Muscle of back (tissue), 11 donors: ENCODE data around the gene CTSA. TPM values are rescaled to one million over a fixed set of nuclear protein-coding genes. Genes with fewer than 3 reads are reported as not detected.

Experiments
- DNase-seq, 3 donors: peaks; one replicate each; pipeline versions ENCODE4 v3.0.0 to v3.0.0-alpha.2; 2013
- polyA plus RNA-seq, 10 donors: library from polyadenylated mRNA; unstranded; fragments of 120-200 nt; gene quantifications; one replicate each; pipeline ENCODE4 v1.2.1, GENCODE V29; 2013; ENCODE audit not compliant: insufficient read length in 10 of 10

CTSA gene
- polyA plus RNA-seq, 10 donors: 53.0 to 77.9 (median 64.4) TPM

DNA sequence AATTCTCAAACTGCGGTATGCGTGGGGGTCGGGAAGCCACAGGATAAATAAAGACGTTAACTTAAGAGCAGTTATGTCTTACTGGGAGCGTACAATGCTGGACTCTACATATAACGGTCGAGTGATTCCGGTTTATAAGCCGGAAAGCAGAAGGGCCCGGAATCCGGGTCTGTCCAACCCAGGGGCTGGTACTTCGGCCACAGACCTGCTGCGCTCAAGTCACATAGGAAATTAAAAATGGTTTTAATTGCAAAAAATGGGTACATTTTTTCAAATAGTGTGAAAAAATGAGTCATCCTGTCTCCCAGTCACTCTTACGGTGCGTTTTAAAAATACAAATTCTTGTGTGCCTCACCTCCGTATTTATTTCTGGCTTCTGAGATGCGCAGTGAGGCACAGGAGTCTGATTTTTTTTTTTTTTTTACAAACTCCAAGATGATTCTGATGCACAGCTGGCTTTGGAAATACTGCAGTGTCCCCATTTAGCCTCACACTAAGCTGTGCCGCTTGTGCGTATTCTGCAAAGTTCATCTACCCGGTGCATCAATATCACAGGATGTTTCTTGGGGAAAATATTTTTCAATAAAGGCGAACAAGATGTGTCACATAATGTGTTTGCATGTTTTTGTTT is 44.4 kb downstream of the CTSA start:
- DNase-seq: no peak

DNA sequence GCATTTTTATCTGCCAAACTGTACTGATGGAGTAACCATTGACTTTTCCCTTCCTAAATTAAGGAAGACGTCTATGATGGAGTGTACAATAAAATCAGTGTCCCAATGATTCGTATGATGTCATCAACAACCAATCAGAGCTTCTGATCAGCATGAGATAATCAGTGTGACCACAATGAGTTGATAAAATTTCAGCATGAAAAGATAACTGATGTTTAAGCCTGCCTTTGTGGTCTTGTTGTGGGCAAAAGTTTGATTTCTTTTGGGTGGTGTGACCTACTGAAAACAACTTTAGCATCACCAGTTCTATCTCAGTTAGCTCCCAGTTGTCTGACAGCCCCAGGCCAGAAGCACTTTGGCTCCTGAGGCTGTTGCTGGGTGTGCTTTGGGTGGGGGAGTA is 46.6 kb downstream of the CTSA start:
- DNase-seq: no peak

DNA sequence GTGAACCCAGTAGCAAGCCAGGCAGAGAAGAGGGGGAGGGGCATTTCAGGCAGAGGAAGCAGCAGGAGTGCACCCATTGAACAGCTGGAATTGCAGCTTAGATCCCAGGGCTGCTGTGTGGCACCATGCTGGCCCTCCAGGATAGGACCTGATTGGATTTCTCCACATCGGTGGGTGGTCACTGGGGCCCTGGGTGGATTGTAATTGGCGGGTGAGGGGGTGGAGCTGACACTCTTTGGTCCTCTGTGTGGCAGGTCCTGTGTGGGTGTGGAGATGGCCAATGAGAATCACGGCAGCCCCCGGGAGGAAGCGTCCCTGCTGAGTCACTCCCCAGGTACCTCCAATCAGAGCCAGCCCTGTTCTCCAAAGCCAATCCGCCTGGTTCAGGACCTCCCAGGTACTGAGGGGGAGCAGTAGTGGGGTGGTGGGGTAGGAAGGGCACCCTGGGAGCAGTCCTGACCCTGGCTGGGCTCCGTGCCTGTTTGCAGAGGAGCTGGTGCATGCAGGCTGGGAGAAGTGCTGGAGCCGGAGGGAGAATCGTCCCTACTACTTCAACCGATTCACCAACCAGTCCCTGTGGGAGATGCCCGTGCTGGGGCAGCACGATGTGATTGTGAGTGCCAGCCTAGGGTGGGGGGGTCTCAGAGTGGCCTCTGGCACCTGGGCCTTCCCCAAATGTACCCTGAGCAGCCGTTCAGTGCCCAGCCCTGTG is 47.7 kb downstream of the CTSA start:
- DNase-seq: no peak

DNA sequence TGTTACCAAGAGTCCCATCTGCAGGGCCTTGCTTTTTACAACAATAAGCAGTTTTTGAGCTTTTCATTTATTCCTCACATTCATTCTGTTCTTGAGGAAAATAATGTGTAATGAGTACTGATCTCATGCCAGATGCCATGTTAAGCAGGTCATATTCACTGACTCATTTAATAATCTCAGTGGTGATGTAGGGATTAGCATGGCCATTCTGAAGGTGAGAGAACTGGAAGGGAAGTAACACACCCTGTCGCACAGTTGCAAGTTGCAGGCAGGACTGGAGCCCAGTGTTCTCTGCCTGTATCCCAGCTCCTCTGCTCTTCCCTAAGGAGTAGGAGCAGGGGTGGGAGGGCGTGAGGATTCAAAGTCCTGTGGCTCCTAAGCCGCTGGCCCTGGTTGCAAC is 48.9 kb downstream of the CTSA start:
- DNase-seq: no peak

DNA sequence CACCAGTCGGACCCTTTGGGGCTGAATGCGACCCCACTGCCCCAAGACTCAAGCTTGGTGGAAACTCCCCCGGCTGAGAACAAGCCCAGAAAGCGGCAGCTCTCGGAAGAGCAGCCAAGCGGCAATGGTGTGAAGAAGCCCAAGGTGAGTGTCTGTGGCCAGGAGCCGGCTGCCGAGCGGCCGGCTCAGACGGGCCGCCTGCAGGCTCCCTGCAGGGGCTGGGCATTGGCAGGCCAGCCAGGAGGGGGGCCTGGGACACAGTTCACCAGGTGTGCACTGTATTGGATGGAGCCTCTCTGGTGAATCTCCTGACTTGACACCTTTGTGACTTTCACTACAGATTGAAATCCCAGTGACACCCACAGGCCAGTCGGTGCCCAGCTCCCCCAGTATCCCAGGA is 49.3 kb downstream of the CTSA start:
- DNase-seq: no peak

DNA sequence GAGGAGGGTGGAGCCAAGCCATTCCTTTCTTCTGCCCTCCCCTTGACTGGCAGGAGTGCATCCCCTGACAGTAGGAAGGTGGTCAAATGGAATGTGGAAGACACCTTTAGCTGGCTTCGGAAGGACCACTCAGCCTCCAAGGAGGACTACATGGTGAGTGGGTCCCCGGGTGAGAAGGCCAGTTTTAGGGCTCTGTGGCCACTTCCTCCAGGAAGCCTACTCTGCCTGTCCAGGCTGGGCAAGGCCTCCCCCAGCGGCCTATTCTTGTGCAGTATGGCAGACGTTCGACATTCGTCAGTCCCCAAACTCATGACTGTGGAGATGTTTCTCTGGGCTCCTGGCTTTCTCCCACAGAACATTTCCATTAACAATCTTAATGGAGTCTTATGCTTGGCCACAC is 52.5 kb downstream of the CTSA start:
- DNase-seq: no peak

DNA sequence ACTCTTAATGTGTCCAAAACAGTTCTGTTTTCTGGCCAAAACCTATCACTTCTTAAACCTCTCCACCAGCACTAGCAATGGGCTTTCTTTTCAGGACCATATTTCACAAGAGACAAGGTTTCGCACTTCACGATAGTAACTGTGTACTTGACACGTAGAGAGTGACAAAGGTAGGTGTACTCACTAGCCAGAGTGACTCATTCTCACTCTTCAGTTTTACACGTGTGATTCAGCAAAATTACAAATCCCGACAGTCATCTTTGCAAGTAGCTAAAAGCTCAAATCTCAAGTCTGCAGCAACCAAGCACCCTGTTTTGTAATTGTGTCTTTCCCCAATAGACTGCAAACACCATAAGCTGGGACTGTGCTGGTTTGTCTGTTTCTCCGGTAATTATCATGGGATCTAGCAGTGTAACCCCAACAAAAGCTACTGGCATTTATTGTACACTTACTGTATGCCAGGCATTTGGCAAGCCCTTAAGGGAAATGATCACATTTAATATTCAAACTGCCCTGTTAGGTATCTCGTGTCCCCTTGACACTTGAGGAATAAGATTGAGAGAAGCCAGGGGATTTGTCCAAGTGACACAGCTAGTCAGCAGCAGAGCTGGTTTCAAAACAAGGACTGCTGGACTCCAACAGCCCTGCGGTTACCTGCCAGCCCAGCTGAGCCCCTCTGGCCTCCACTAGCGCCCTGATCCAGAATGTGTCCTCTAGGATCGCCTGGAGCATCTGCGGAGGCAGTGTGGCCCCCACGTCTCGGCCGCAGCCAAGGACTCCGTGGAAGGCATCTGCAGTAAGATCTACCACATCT is 53.2 kb downstream of the CTSA start:
- DNase-seq: no peak

DNA sequence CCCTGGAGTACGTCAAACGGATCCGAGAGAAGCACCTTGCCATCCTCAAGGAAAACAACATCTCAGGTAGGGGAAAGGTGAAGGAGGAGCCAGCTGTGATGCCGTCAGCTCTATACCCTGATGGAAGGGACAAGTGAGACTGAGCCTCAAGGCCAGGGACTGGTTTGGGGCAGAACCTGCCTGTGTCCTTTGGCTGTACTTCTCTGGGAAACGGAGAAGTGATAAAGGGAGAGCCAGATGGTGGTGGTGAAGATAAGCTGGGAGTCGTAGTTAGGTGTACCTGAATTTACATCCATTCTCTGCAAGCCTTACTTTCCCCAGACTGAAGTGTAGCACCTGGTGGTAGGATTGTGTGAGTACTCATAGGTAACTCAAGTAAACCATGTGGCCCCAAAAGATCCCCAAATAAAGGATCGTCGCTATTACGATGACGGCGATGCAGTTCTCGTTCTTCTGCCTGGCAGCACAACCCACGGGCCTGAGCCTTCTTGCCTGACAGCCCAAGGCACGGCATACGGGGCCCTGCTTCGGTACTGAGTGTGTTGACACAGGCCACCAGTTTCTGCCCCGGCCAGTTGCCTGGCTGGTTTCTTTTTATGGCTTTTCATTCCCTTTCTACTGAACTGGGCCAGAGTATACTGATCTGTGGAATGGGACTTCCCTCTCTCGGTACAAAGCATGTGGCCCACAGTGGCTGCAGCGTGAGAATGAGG is 54.0 kb downstream of the CTSA start:
- no peak for DNase-seq

DNA sequence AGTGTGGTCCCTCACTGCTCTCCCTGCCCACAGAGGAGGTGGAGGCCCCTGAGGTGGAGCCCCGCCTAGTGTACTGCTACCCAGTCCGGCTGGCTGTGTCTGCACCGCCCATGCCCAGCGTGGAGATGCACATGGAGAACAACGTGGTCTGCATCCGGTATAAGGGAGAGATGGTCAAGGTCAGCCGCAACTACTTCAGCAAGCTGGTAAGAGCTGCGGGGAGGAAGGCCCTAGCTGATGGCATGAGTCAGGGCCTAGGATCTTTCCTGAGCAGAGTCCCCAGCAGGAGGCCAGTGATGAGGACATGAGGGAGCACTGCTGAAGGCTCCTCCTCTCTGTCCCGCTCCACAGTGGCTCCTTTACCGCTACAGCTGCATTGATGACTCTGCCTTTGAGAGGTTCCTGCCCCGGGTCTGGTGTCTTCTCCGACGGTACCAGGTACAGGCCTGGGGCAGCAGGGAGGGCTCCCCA is 54.6 kb downstream of the CTSA start:
- DNase-seq: no peak

DNA sequence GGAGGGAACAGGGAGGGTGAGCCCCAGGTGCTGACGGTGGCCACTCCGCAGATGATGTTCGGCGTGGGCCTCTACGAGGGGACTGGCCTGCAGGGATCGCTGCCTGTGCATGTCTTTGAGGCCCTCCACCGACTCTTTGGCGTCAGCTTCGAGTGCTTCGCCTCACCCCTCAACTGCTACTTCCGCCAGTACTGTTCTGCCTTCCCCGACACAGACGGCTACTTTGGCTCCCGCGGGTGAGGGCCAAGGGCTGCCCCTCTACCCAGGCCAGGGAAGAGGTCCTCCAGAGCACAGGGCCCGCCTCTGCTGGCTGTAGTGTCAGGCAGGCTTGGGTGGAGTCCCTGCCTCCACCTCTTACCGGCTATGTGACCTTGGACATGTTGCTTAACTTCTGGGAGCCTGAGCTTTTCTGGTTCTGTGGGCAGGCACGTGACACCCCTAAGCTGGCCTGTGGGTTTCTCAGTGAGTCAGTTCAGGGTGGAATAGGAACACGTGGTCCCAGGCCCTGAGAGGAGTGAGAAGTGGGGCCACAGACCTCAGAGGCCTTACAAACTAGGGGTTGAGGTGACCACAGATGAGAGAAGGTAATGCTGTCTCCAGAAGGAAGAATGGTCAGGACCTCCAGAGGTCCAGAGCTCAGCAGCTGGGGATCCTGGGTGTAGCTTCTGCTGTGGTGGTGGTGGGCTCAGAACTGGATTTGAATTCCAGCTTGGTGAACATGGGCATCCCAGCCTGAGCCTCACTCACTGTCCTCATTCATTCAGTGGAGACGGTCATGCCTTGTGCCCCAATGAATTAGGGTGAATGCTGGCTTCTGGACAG is 55.2 kb downstream of the CTSA start:
- DNase-seq: peak in 1 of 3 donors; percentile 48

DNA sequence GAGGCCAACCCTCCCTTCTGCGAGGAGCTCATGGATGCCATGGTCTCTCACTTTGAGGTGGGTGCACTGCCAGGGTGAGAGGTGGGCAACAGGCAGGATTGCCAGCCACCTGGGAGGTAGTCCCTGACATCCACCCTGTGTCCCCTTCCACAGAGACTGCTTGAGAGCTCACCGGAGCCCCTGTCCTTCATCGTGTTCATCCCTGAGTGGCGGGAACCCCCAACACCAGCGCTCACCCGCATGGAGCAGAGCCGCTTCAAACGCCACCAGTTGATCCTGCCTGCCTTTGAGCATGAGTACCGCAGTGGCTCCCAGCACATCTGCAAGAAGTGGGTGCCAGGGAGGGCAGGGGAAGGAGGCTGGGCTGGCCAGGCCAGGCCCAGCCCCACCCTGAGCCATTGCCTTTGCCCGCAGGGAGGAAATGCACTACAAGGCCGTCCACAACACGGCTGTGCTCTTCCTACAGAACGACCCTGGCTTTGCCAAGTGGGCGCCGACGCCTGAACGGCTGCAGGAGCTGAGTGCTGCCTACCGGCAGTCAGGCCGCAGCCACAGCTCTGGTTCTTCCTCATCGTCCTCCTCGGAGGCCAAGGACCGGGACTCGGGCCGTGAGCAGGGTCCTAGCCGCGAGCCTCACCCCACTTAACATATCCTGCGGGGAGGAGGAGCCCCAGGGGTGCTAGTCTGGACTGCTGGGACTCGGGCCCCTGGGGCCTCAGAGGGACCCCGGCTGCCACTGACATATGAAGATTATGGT is 56.2 kb downstream of the CTSA start:
- DNase-seq: no peak

DNA sequence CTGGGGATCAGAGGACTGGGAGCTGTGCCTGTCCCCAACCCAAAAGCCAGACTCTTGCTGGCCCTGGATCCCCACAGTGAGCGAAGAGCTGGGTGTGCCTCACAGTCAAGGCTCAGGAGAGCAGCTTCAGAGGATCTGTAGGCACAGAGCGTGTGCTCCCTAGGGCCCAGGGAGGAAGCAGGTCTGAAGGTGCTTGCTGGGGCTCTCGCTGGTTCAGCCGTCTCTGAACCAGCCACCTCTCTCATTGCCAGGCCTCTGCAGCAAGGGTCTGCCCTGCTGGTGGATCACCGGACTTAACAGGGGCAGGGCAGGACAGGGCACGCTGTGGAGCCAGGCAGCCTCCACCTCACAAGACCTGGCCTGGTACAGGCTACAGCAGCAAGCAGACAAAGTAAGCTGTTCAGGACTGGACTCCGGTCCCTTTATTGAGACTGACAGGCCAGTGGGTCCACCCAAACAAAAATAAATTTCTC is 57.2 kb downstream of the CTSA start:
- DNase-seq: no peak

Other genes starting within 250 kb of the CTSA start
- not detected for gene WFDC11, start 221.1 kb upstream of the CTSA start, polyA plus RNA-seq
- gene WFDC13, start 189.3 kb upstream of the CTSA start, polyA plus RNA-seq: not detected
- gene WFDC10B, start 186.3 kb upstream of the CTSA start, polyA plus RNA-seq: not detected
- not detected for gene SPINT4, start 169.0 kb upstream of the CTSA start, polyA plus RNA-seq
- 1 to 10 TPM in 3 of 10 donors, under 1 TPM in 5, not detected in 2; 0.32 to 2.0 (median 0.76) TPM for gene WFDC3, start 99.5 kb upstream of the CTSA start, polyA plus RNA-seq
- 10 to 100 TPM; 33.4 to 61.4 (median 49.6) TPM for gene DNTTIP1, start 99.4 kb upstream of the CTSA start, polyA plus RNA-seq
- gene UBE2C, start 78.7 kb upstream of the CTSA start, polyA plus RNA-seq: 10 to 100 TPM; 22.4 to 53.7 (median 32.7) TPM
- gene TNNC2, start 64.0 kb upstream of the CTSA start, polyA plus RNA-seq: 1,000 to 10,000 TPM; 3,292 to 7,026 (median 6,344) TPM
- 10 to 100 TPM; 17.9 to 25.7 (median 19.4) TPM for gene SNX21, start 57.5 kb upstream of the CTSA start, polyA plus RNA-seq
- 10 to 100 TPM; 16.0 to 21.7 (median 19.5) TPM for gene ACOT8, start 33.9 kb upstream of the CTSA start, polyA plus RNA-seq
- gene ZSWIM3, start 33.7 kb upstream of the CTSA start, polyA plus RNA-seq: 1 to 10 TPM; 3.3 to 3.9 (median 3.7) TPM
- gene ZSWIM1, start 10.1 kb upstream of the CTSA start, polyA plus RNA-seq: 10 to 100 TPM in 3 of 10 donors, 1 to 10 TPM in 7; 7.3 to 11.7 (median 9.0) TPM
- gene SPATA25, start 3.7 kb upstream of the CTSA start, polyA plus RNA-seq: 1 to 10 TPM; 3.0 to 7.7 (median 4.5) TPM
- 10 to 100 TPM in 7 of 10 donors, 1 to 10 TPM in 3; 8.4 to 15.4 (median 13.0) TPM for gene NEURL2, start 127 bp upstream of the CTSA start, polyA plus RNA-seq
- gene PLTP, start 20.8 kb downstream of the CTSA start, polyA plus RNA-seq: 10 to 100 TPM; 15.6 to 58.5 (median 26.5) TPM
- 10 to 100 TPM; 21.9 to 30.4 (median 24.5) TPM for gene PCIF1, start 43.3 kb downstream of the CTSA start, polyA plus RNA-seq
- gene ZNF335, start 80.9 kb downstream of the CTSA start, polyA plus RNA-seq: 10 to 100 TPM in 2 of 10 donors, 1 to 10 TPM in 8; 7.9 to 12.0 (median 9.4) TPM
- 1 to 10 TPM in 3 of 10 donors, under 1 TPM in 6, not detected in 1; 0.16 to 5.9 (median 0.23) TPM for gene MMP9, start 117.6 kb downstream of the CTSA start, polyA plus RNA-seq
- 1 to 10 TPM in 3 of 10 donors, under 1 TPM in 7; 0.29 to 1.5 (median 0.81) TPM for gene SLC12A5, start 137.9 kb downstream of the CTSA start, polyA plus RNA-seq
- 10 to 100 TPM; 26.9 to 36.2 (median 30.3) TPM for gene NCOA5, start 198.6 kb downstream of the CTSA start, polyA plus RNA-seq
- gene CD40, start 227.0 kb downstream of the CTSA start, polyA plus RNA-seq: 1 to 10 TPM; 3.4 to 9.4 (median 6.8) TPM